Stomach (tissue), 9 donors: ENCODE measurements around the gene GOLGA3. TPM values are rescaled to one million over a fixed set of nuclear protein-coding genes. Genes with fewer than 3 reads are reported as not detected.

Source experiments
- DNase-seq, 2 donors: peaks; one replicate each; pipeline versions ENCODE4 v3.0.0 to v3.0.0-alpha.2; 2013 to 2019
- H3K27ac ChIP-seq, 5 donors: fragments of 200-600 bp in 4 of 5; sonication (generic) in 4 of 5; one replicate each; pipeline ENCODE4 v1.5.1; 2013 to 2019; ENCODE audit warnings: mild to moderate bottlenecking in 1 of 5, moderate library complexity in 1 of 5
- H3K27me3 ChIP-seq, 3 donors: fragments of 200-600 bp; sonication (generic); one replicate each; pipeline ENCODE4 v1.5.1; 2017 to 2019; ENCODE audit warnings: mixed run types in 1 of 3
- H3K36me3 ChIP-seq, 4 donors: fragments of 200-600 bp; sonication (generic); 1 replicate in 3 of 4; 2 replicates in 1 of 4; pipeline ENCODE4 v1.5.1; 2016 to 2019
- H3K4me1 ChIP-seq, 4 donors: fragments of 200-600 bp; sonication (generic); one replicate each; pipeline ENCODE4 v1.5.1; 2016 to 2019
- H3K4me3 ChIP-seq, 4 donors: fragments of 200-600 bp; sonication (generic) in 3 of 4; one replicate each; pipeline ENCODE4 v1.5.1; 2016 to 2019; ENCODE audit warnings: mild to moderate bottlenecking in 1 of 4
- H3K9me3 ChIP-seq, 4 donors: fragments of 200-600 bp; sonication (generic); one replicate each; pipeline ENCODE4 v1.5.1; 2016 to 2019
- CTCF ChIP-seq, 7 experiments: fragments of 450-650 bp in 4 of 7; fragments of 200-600 bp in 3 of 7; sonication (generic) in 3 of 7; IDR thresholded peaks; one replicate each; pipeline ENCODE4 v1.5.1; 2016 to 2019; ENCODE audit warnings: antibody characterized with exemption in 7 of 7, control low read depth in 2 of 7, mild to moderate bottlenecking in 1 of 7
- EP300 ChIP-seq: sonication (generic); formaldehyde crosslinking; IDR thresholded peaks from one replicate; pipeline ENCODE4 v1.6.1; 2017; ENCODE audit warnings: antibody characterized with exemption
- POLR2A ChIP-seq, 4 donors: fragments of 450-650 bp; IDR thresholded peaks; one replicate each; pipeline ENCODE4 v1.6.1; 2016; ENCODE audit warnings: antibody characterized with exemption in 4 of 4, control low read depth in 2 of 4, mild to moderate bottlenecking in 1 of 4, moderate library complexity in 1 of 4
- POLR2AphosphoS5 ChIP-seq, 3 donors: sonication (generic); formaldehyde crosslinking; IDR thresholded peaks; one replicate each; pipeline ENCODE4 v1.6.1; 2016; ENCODE audit warnings: antibody characterized with exemption in 3 of 3
- WGBS, 5 donors: extraction: QIAGEN DNeasy Blood & Tissue Kit in 3 of 5; methylation state at CpG; one replicate each; pipeline versions ENCODE4 v1.1.5 to v1.1.7; 2013 to 2018; 5-methylcytosine and 5-hydroxymethylcytosine counted together
- intact Hi-C: fragments of 100-400 bp; cut with DNase I; formaldehyde crosslinking; loops from one replicate; pipeline ENCODE4 v1.15.1; 2023; ENCODE audit warnings: low total_unique reads
- polyA plus RNA-seq, 3 donors: library from polyadenylated mRNA; stranded (reverse); fragments of 200-250 nt; gene quantifications; one replicate each; pipeline ENCODE4 v1.2.3, GENCODE V29; 2013
- total RNA-seq, 5 donors: library from RNA; depleted of rRNA; stranded (reverse); fragments of >200 nt; gene quantifications; one replicate each; pipeline versions ENCODE4 v1.1.0 to v1.2.3, GENCODE V29; 2014 to 2016
- donor health status: healthy with polysubstance abuse.
- donor health status: Bipolar disorder and iron deficiency.
- donor health status: healthy.

GOLGA3 gene
- total and polyA plus RNA-seq, 8 donors: 8.8 to 204 (median 55.3) TPM

- no peak for DNase-seq
- no peaks in the 10 kb centered on the region for H3K9me3 ChIP-seq
- TF ChIP-seq POLR2A (IDR thresholded peaks at IDR 0.05): no peak
- TF ChIP-seq EP300: no peak
- no peak for TF ChIP-seq CTCF (IDR thresholded peaks at IDR 0.05)
- no peak for TF ChIP-seq POLR2AphosphoS5 (IDR thresholded peaks at IDR 0.05)
- WGBS, 5 donors: 94 to 97% (median 95%) methylated on average over 20 to 29 of the region's 29 CpGs
- H3K27me3 ChIP-seq: no peaks in the 10 kb centered on the region
- H3K36me3 ChIP-seq: peaks cover 54 to 96% (median 92%) of the 10 kb centered on the region in 4 donors
- intact Hi-C loops: no loop called here
- no peaks in the 10 kb centered on the region for H3K4me1 ChIP-seq
- H3K4me3 ChIP-seq: no peak overlapping the region
- no peak overlapping the region for H3K27ac ChIP-seq
Observed at GRCh38 chr12:132788375-132789098, 40.1 kb downstream of the GOLGA3 start.

DNA sequence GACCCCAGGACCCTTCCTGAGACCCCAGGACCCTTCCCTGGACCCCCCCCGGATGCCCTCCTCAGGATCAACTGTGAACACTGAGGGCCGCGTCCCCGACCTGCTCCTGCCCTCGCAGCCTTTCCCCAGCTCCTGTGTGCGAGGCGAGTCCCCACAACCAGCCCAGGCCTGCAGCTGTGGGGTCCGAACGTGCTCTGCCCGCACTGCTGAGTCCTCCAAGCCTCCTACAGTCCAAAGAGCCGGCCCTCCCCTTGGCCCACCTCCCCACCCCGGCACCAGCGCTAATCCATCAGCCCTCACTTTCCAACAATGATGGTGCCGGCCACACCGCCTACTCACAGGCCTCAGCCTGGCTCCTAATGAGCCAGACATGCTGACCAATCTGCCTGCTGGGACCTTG is 40.8 kb downstream of the GOLGA3 start:
- DNase-seq: no peak
- Histone ChIP-seq H3K27ac (no peak overlapping the region), H3K4me3 (no peak overlapping the region), H3K36me3 (peaks cover 60 to 100% (median 97%) of the 10 kb centered on the region in 4 donors), H3K4me1 (no peaks in the 10 kb centered on the region), H3K27me3 (no peaks in the 10 kb centered on the region), H3K9me3 (no peaks in the 10 kb centered on the region)
- WGBS, 5 donors: 91 to 96% (median 95%) methylated on average over 7 to 15 of the region's 15 CpGs
- TF ChIP-seq POLR2A (IDR thresholded peaks at IDR 0.05) (no peak), EP300 (no peak), POLR2AphosphoS5 (IDR thresholded peaks at IDR 0.05) (no peak), CTCF (IDR thresholded peaks at IDR 0.05) (no peak)
- intact Hi-C loops: no loop called here

GRCh38 chr12:132786192-132786591 is 42.5 kb downstream of the GOLGA3 start:
- intact Hi-C loops: no loop called here
- H3K4me1 ChIP-seq: no peaks in the 10 kb centered on the region
- TF ChIP-seq CTCF (IDR thresholded peaks at IDR 0.05) (no peak), POLR2AphosphoS5 (IDR thresholded peaks at IDR 0.05) (no peak), EP300 (no peak), POLR2A (IDR thresholded peaks at IDR 0.05) (no peak)

DNA sequence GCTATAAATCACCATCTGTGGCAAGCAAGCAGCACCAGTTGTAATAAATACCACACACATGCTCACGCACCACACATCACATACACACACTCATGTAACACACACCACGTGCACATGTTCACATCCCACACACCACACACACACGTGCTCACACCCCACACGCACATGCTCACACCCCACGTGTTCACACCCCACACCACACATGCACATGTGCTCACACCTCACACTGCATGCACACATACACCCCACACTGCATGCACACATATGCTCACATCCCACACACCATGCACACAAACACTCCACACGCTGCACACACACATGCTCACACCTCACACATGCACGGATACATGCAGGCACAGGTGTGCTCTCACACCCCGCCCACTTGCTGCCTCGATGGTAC is 44.1 kb downstream of the GOLGA3 start:
- DNase-seq: no peak
- H3K4me3 ChIP-seq: no peak overlapping the region
- peaks cover 79 to 100% (median 98%) of the 10 kb centered on the region in 4 donors for H3K36me3 ChIP-seq
- no peak overlapping the region for H3K27ac ChIP-seq
- H3K27me3 ChIP-seq: no peaks in the 10 kb centered on the region
- intact Hi-C loops: no loop called here
- WGBS, 5 donors: 84 to 88% (median 85%) methylated on average over 9 of the region's 9 CpGs
- no peak for TF ChIP-seq EP300
- TF ChIP-seq CTCF (IDR thresholded peaks at IDR 0.05): no peak
- no peak for TF ChIP-seq POLR2AphosphoS5 (IDR thresholded peaks at IDR 0.05)
- no peak for TF ChIP-seq POLR2A (IDR thresholded peaks at IDR 0.05)
- H3K4me1 ChIP-seq: no peaks in the 10 kb centered on the region
- no peaks in the 10 kb centered on the region for H3K9me3 ChIP-seq

More at GRCh38 chr12:132786192-132786591, 42.5 kb downstream of the GOLGA3 start:
- H3K9me3 ChIP-seq: no peaks in the 10 kb centered on the region
- WGBS, 5 donors: 90 to 95% (median 94%) methylated on average over 21 of the region's 21 CpGs
- peaks cover 77 to 100% (median 98%) of the 10 kb centered on the region in 4 donors for H3K36me3 ChIP-seq
- H3K27me3 ChIP-seq: no peaks in the 10 kb centered on the region
- DNase-seq: no peak
- no peak overlapping the region for H3K4me3 ChIP-seq
- H3K27ac ChIP-seq: no peak overlapping the region
